ENCODE results near the gene IPO4. TPM values are rescaled to one million over a fixed set of nuclear protein-coding genes. Genes with fewer than 3 reads are reported as not detected.

IPO4 gene
- total RNA-seq, 2 donors from 2014 or later, result 56.3 to 67.4 TPM

DNA sequence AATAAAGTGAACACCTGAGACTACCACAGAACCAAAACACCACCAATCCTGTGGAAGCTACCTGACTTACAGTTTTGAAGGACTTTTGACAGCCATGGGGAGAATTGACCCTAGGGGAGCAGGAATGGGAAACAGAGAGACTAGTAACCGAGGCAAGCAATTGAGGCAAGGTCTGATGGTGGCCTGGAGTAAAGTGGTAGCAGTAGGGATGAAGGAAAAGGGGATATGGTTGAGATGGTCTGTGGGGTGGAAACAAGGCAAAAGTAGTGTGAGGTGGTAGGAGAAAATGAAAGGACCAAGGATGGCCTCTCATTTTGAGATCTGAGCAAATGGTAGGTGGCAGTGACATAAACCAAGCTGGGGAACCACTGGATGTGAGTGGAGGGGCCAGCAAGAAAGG lies 31.8 kb downstream of the IPO4 start:
- WGBS, 2 experiments (ENCODE audit: insufficient coverage in 1 of 2, insufficient read length in 1 of 2), result 93 to 100% methylated on average over 1 of the region's 1 CpG
- H3K4me1 ChIP-seq (ENCODE audit: control insufficient read depth, insufficient read depth, low read length), result peaks cover 6% of the 10 kb centered on the region
- no peak for DNase-seq
- H3K36me3 ChIP-seq (ENCODE audit: control insufficient read depth, insufficient read depth, low read length), result peaks cover 58% of the 10 kb centered on the region
- TF ChIP-seq, protein P1, sequence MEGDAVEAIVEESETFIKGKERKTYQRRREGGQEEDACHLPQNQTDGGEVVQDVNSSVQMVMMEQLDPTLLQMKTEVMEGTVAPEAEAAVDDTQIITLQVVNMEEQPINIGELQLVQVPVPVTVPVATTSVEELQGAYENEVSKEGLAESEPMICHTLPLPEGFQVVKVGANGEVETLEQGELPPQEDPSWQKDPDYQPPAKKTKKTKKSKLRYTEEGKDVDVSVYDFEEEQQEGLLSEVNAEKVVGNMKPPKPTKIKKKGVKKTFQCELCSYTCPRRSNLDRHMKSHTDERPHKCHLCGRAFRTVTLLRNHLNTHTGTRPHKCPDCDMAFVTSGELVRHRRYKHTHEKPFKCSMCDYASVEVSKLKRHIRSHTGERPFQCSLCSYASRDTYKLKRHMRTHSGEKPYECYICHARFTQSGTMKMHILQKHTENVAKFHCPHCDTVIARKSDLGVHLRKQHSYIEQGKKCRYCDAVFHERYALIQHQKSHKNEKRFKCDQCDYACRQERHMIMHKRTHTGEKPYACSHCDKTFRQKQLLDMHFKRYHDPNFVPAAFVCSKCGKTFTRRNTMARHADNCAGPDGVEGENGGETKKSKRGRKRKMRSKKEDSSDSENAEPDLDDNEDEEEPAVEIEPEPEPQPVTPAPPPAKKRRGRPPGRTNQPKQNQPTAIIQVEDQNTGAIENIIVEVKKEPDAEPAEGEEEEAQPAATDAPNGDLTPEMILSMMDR (conservative IDR thresholded peaks at IDR 0.05), result no peak
- Mint-ChIP-seq H3K9me3 (no peaks in the 10 kb centered on the region), H3K36me3 (ENCODE audit: low read depth) (peaks cover 61% of the 10 kb centered on the region), H3K27me3 (ENCODE audit: insufficient read depth) (no peaks in the 10 kb centered on the region), H3K4me1 (peaks cover 8% of the 10 kb centered on the region), H3K27ac (no peak overlapping the region), H3K4me3 (no peak overlapping the region)
- no peaks in the 10 kb centered on the region for H3K9me3 ChIP-seq (ENCODE audit: control insufficient read depth, low read length)
- no peak overlapping the region for H3K27ac ChIP-seq (ENCODE audit: low read depth, low read length)
- H3K4me3 ChIP-seq (ENCODE audit: low read length), result no peak overlapping the region
- H3K9ac ChIP-seq (ENCODE audit: extremely low read depth, low read length, poor library complexity, severe bottlenecking), result no peak overlapping the region
- no peaks in the 10 kb centered on the region for H3K27me3 ChIP-seq (ENCODE audit: control insufficient read depth, insufficient read depth, low read length, poor library complexity, severe bottlenecking)

DNA sequence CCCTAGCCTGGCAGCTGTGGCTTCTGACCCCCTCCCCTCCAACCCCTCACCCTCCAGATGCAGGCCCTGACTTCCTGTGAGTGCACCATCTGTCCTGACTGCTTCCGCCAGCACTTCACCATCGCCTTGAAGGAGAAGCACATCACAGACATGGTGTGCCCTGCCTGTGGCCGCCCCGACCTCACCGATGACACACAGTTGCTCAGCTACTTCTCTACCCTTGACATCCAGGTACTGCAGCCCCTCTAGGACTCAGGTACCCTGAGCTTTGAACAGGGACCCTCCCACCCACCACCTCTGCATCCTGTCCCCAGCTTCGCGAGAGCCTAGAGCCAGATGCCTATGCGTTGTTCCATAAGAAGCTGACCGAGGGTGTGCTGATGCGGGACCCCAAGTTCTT lies 33.5 kb downstream of the IPO4 start:
- H3K4me1 ChIP-seq (ENCODE audit: control insufficient read depth, insufficient read depth, low read length), result no peaks in the 10 kb centered on the region
- H3K27me3 ChIP-seq (ENCODE audit: control insufficient read depth, insufficient read depth, low read length, poor library complexity, severe bottlenecking), result no peaks in the 10 kb centered on the region
- H3K27me3 Mint-ChIP-seq (ENCODE audit: insufficient read depth), result no peaks in the 10 kb centered on the region
- 93 to 99% methylated on average over 8 to 10 of the region's 10 CpGs for WGBS, 2 experiments (ENCODE audit: insufficient coverage in 1 of 2, insufficient read length in 1 of 2)
- H3K9me3 Mint-ChIP-seq, result no peaks in the 10 kb centered on the region
- DNase-seq, result no peak
- H3K9ac ChIP-seq (ENCODE audit: extremely low read depth, low read length, poor library complexity, severe bottlenecking), result no peak overlapping the region
- no peak overlapping the region for H3K27ac ChIP-seq (ENCODE audit: low read depth, low read length)
- H3K4me3 Mint-ChIP-seq, result no peak overlapping the region
- TF ChIP-seq, protein P1 (conservative IDR thresholded peaks at IDR 0.05), result no peak
- peaks cover 69% of the 10 kb centered on the region for H3K36me3 ChIP-seq (ENCODE audit: control insufficient read depth, insufficient read depth, low read length)
- no peaks in the 10 kb centered on the region for H3K9me3 ChIP-seq (ENCODE audit: control insufficient read depth, low read length)
- no peak overlapping the region for H3K27ac Mint-ChIP-seq
- no peaks in the 10 kb centered on the region for H3K4me1 Mint-ChIP-seq
- H3K36me3 Mint-ChIP-seq (ENCODE audit: low read depth), result peaks cover 72% of the 10 kb centered on the region
- H3K4me3 ChIP-seq (ENCODE audit: low read length), result no peak overlapping the region

DNA sequence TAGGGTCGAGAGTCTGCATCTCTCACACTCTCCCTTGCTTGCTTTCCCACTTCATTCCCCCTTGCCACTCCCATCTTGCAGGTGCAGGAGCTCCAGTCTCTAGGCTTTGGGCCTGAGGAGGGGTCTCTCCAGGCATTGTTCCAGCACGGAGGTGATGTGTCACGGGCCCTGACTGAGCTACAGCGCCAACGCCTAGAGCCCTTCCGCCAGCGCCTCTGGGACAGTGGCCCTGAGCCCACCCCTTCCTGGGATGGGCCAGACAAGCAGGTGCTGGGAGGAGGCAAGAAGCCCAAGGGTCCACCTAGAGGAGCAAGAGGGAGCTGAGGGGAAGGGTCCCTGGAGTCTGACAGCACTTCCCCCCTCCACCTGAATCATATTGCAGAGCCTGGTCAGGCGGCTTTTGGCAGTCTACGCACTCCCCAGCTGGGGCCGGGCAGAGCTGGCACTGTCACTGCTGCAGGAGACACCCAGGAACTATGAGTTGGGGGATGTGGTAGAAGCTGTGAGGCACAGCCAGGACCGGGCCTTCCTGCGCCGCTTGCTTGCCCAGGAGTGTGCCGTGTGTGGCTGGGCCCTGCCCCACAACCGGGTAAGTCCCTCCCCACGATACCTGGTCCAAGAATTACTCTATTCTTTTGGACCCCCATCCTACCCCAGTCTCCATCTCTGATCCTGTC lies 37.1 kb downstream of the IPO4 start:
- H3K4me3 Mint-ChIP-seq, result no peak overlapping the region
- H3K27me3 ChIP-seq (ENCODE audit: control insufficient read depth, insufficient read depth, low read length, poor library complexity, severe bottlenecking), result no peaks in the 10 kb centered on the region
- WGBS, 2 experiments (ENCODE audit: insufficient coverage in 1 of 2, insufficient read length in 1 of 2), result 93 to 94% methylated on average over 6 to 16 of the region's 16 CpGs

More for the DNA sequence above, 37.1 kb downstream of the IPO4 start:
- Histone ChIP-seq H3K36me3 (ENCODE audit: control insufficient read depth, insufficient read depth, low read length) (peaks cover 60% of the 10 kb centered on the region), H3K9ac (ENCODE audit: extremely low read depth, low read length, poor library complexity, severe bottlenecking) (no peak overlapping the region), H3K27ac (ENCODE audit: low read depth, low read length) (no peak overlapping the region), H3K9me3 (ENCODE audit: control insufficient read depth, low read length) (no peaks in the 10 kb centered on the region), H3K4me3 (ENCODE audit: low read length) (no peak overlapping the region), H3K4me1 (ENCODE audit: control insufficient read depth, insufficient read depth, low read length) (peaks cover 6% of the 10 kb centered on the region)
- H3K36me3 Mint-ChIP-seq (ENCODE audit: low read depth), result peaks cover 59% of the 10 kb centered on the region
- no peak overlapping the region for H3K27ac Mint-ChIP-seq
- H3K4me1 Mint-ChIP-seq, result peaks cover 10% of the 10 kb centered on the region
- no peaks in the 10 kb centered on the region for H3K27me3 Mint-ChIP-seq (ENCODE audit: insufficient read depth)
- no peaks in the 10 kb centered on the region for H3K9me3 Mint-ChIP-seq
- no peak for DNase-seq
- TF ChIP-seq, protein P1 (conservative IDR thresholded peaks at IDR 0.05), result no peak

Data from endodermal cell (in vitro differentiated cells).